Measurements from ENCODE around the gene RBM10.

DNA sequence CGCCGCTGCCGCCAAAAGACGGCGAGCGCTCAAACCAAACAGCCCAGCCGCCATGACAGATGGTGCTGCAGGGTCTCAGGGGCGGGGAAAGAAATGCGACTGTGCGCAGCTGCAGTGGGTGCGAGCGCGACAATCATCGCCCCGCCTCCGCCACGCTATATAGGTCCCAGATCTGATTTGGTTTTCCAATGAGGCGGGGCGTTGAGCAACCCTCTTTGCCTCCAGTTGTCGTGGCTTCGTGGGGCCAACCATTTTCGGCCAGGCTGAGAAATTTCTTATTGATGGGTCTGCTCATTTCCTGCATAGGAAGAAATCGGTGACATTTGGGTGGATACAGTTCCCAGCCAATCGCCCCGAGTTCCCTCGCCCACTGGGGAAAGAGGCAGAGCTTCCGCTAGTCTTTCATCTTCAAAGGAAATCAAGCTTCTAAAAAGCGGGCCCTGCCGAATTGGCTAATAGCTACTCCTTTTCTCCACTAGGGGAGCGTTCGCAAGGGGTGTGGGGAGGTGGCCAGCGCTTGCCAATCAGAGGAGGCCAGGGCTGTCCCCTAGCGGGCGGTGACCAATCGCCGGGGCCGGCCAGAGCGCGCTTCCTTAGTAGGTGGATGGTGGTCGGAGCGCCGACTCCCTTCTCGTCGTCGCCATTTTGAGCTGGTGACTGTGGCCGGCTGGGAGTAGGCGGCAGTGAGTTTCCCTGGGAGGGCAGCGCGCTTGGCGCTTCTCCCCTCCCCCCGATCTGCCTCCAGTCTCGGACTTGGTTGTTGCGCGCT lies at the start of gene RBM10, which contains the start of gene NDUFB11:
- peak; percentile 67 for TF ChIP-seq CTCF (conservative IDR thresholded peaks at IDR 0.05; ENCODE audit: low read length)
- TF ChIP-seq EZH2phosphoT487 (IDR thresholded peaks at IDR 0.05; ENCODE audit: borderline replicate concordance, low read depth, low read length) = no peak
